ENCODE data around the gene GSC2. TPM values are rescaled to one million over a fixed set of nuclear protein-coding genes. Genes with fewer than 3 reads are reported as not detected.

GSC2 gene
- total and polyA plus RNA-seq, 9 of the 15 experiments (the other 6 are each of a cell fraction or from before 2014, with no cell fraction given) = not detected

GRCh38 chr22:19169947-19170318 is 19.8 kb upstream of the GSC2 start (continued):
- TF ChIP-seq MYC (IDR thresholded peaks at IDR 0.05; ENCODE audit: low read depth, low read length) (no peak; the same call in 1 of the 2 replicates), MYC (CRISPR knock-in tag; IDR thresholded peaks at IDR 0.05; ENCODE audit: borderline replicate concordance, low read depth) (0 out of 2 replicates have a peak, but pooled peaks have one; percentile 68), MAFF (IDR thresholded peaks at IDR 0.05; ENCODE audit: low read length) (no peak), HNRNPLL (IDR thresholded peaks at IDR 0.05; ENCODE audit: low read depth, low read length, poor library complexity, severe bottlenecking) (peak; percentile 3), ZBTB33 (CRISPR knock-in tag; IDR thresholded peaks at IDR 0.05) (no peak), PRPF4 (IDR thresholded peaks at IDR 0.05; ENCODE audit: insufficient read depth, low read depth, low read length, poor library complexity, severe bottlenecking) (no peak), L3MBTL2 (IDR thresholded peaks at IDR 0.05) (no peak), TCFL5 (CRISPR knock-in tag; conservative IDR thresholded peaks at IDR 0.05) (no peak), THAP12 (CRISPR knock-in tag; IDR thresholded peaks at IDR 0.05) (peak; percentile 28; the same call in 1 of the 2 replicates), ZNF584 (CRISPR knock-in tag; IDR thresholded peaks at IDR 0.05; ENCODE audit: low read depth) (no peak), DLX4 (CRISPR knock-in tag; IDR thresholded peaks at IDR 0.05) (no peak), GTF2E2 (tag; IDR thresholded peaks at IDR 0.05) (no peak), SOX6 (IDR thresholded peaks at IDR 0.05) (no peak), KDM5B (IDR thresholded peaks at IDR 0.05; ENCODE audit: insufficient replicate concordance, low read depth, low read length) (peak; percentile 31), SRSF1 (IDR thresholded peaks at IDR 0.05; ENCODE audit: low read depth, low read length) (no peak), SMARCE1 (IDR thresholded peaks at IDR 0.05) (no peak), ARID3B (CRISPR knock-in tag; IDR thresholded peaks at IDR 0.05; ENCODE audit: borderline replicate concordance) (0 out of 2 replicates have a peak, but pooled peaks have one; percentile 62)

All from K562 (cell line).